ENCODE data around the gene SERP1.

GRCh38 chr3:150495563-150496168 is 50.6 kb downstream of the SERP1 start:
- TF ChIP-seq CTCF (IDR thresholded peaks at IDR 0.05 in 4 of 5, conservative IDR thresholded peaks at IDR 0.05 in 1 of 5), result peak; percentile 73 to 96 (median 80)
- no peak for TF ChIP-seq POLR2A (IDR thresholded peaks at IDR 0.05)

Data from gastrocnemius medialis (tissue), 4 donors.